NT2/D1 (cell line): ENCODE data around the gene P2RY6.
"Not testable (repeated sequence)": the region's sequence is repeated elsewhere in the genome, so short reads cannot be mapped to it uniquely, and the experiment has no call there.

ENCODE experiments used
- DNase-seq: peaks from one replicate; pipeline ENCODE4 v3.0.0-alpha.2; 2011; ENCODE audit warnings: low read depth, low spot score
- H3K27me3 ChIP-seq: 2 replicates; pipeline ENCODE4 v1.6.0; 2011; ENCODE audit warnings: mild to moderate bottlenecking; ENCODE audit not compliant: insufficient read length, insufficient read depth
- H3K36me3 ChIP-seq: 2 replicates; pipeline ENCODE4 v1.6.1; 2011; ENCODE audit warnings: mild to moderate bottlenecking, low read length, mixed read lengths; ENCODE audit not compliant: insufficient read depth, insufficient read length
- H3K4me1 ChIP-seq: 2 replicates; pipeline ENCODE4 v1.5.1; 2011; ENCODE audit not compliant: insufficient read depth, insufficient read length
- H3K4me3 ChIP-seq: 2 replicates; pipeline ENCODE4 v1.5.1; 2011; ENCODE audit warnings: low read depth; ENCODE audit not compliant: insufficient read length
- H3K9ac ChIP-seq: 2 replicates; pipeline ENCODE4 v1.6.0; 2011; ENCODE audit warnings: low read depth; ENCODE audit not compliant: insufficient read length
- H3K9me3 ChIP-seq: 2 replicates; pipeline ENCODE4 v1.5.1; 2011; ENCODE audit warnings: mild to moderate bottlenecking, low read length; ENCODE audit not compliant: insufficient read depth
- SUZ12 ChIP-seq: IDR thresholded peaks from 2 replicates; pipeline ENCODE4 v1.6.1; 2011; ENCODE audit not compliant: insufficient read length, insufficient read depth; ENCODE audit errors: extremely low read depth
- YY1 ChIP-seq: IDR thresholded peaks from 2 replicates; pipeline ENCODE4 v1.6.1; 2011; ENCODE audit not compliant: insufficient read length, insufficient read depth
- ZNF274 ChIP-seq: IDR thresholded peaks from 2 replicates; pipeline ENCODE4 v1.6.1; 2011; ENCODE audit warnings: mild to moderate bottlenecking, low read depth, low read length

The P2RY6 gene

GRCh38 chr11:73228268-73229134, 43.6 kb upstream of the P2RY6 start:
- TF ChIP-seq SUZ12 (no peak), ZNF274 (no peak), YY1 (no peak)
- no peak overlapping the region for H3K9ac ChIP-seq
- no peak overlapping the region for H3K4me3 ChIP-seq
- H3K36me3 ChIP-seq = no peaks in the 10 kb centered on the region
- H3K9me3 ChIP-seq = no peaks in the 10 kb centered on the region
- H3K4me1 ChIP-seq = peaks cover 20% of the 10 kb centered on the region
- DNase-seq = no peak
- no peaks in the 10 kb centered on the region for H3K27me3 ChIP-seq

- peaks cover 20% of the 10 kb centered on the region for H3K4me1 ChIP-seq
- no peaks in the 10 kb centered on the region for H3K9me3 ChIP-seq
- no peak overlapping the region for H3K9ac ChIP-seq
- H3K4me3 ChIP-seq = no peak overlapping the region
- DNase-seq = no peak
- no peak for TF ChIP-seq ZNF274
- TF ChIP-seq SUZ12 = no peak
- no peak for TF ChIP-seq YY1
- H3K27me3 ChIP-seq = no peaks in the 10 kb centered on the region
- H3K36me3 ChIP-seq = no peaks in the 10 kb centered on the region
Observed at GRCh38 chr11:73229321-73229895, 42.7 kb upstream of the P2RY6 start.

- no peaks in the 10 kb centered on the region for H3K27me3 ChIP-seq
- H3K36me3 ChIP-seq = no peaks in the 10 kb centered on the region
- no peak overlapping the region for H3K4me3 ChIP-seq
- DNase-seq = no peak
- H3K9ac ChIP-seq = no peak overlapping the region
- no peaks in the 10 kb centered on the region for H3K9me3 ChIP-seq
- peaks cover 20% of the 10 kb centered on the region for H3K4me1 ChIP-seq
- TF ChIP-seq SUZ12 (no peak), YY1 (no peak), ZNF274 (no peak)
Observed at GRCh38 chr11:73229896-73230875, 42.0 kb upstream of the P2RY6 start.

- Histone ChIP-seq H3K9ac (no peak overlapping the region), H3K9me3 (no peaks in the 10 kb centered on the region), H3K4me3 (no peak overlapping the region), H3K27me3 (no peaks in the 10 kb centered on the region), H3K36me3 (no peaks in the 10 kb centered on the region), H3K4me1 (peaks cover 20% of the 10 kb centered on the region)
- DNase-seq = no peak
- no peak for TF ChIP-seq SUZ12
- no peak for TF ChIP-seq ZNF274
- no peak for TF ChIP-seq YY1
Observed at GRCh38 chr11:73230931-73231330, 41.2 kb upstream of the P2RY6 start.

GRCh38 chr11:73232487-73232886, 39.7 kb upstream of the P2RY6 start:
- H3K9ac ChIP-seq, H3K36me3 ChIP-seq, H3K27me3 ChIP-seq, H3K4me3 ChIP-seq, H3K9me3 ChIP-seq, DNase-seq: not testable (repeated sequence)
- peaks cover 20% of the 10 kb centered on the region for H3K4me1 ChIP-seq

- H3K36me3 ChIP-seq = no peaks in the 10 kb centered on the region
- no peaks in the 10 kb centered on the region for H3K27me3 ChIP-seq
- DNase-seq = no peak
- H3K9ac ChIP-seq = no peak overlapping the region
- no peaks in the 10 kb centered on the region for H3K9me3 ChIP-seq
- peaks cover 18% of the 10 kb centered on the region for H3K4me1 ChIP-seq
- TF ChIP-seq YY1 (no peak), SUZ12 (no peak), ZNF274 (no peak)
- no peak overlapping the region for H3K4me3 ChIP-seq
Observed at GRCh38 chr11:73233211-73233610, 38.9 kb upstream of the P2RY6 start.
